ENCODE results near the gene NET1.

Gene NET1

GRCh38 chr10:5478694-5479305 lies 66.4 kb downstream of the NET1 start:
- no peak for TF ChIP-seq CTCF (IDR thresholded peaks at IDR 0.05; ENCODE audit: insufficient read depth, low read length, poor library complexity, severe bottlenecking)
- Histone ChIP-seq H3K36me3 (ENCODE audit: control insufficient read depth, insufficient read depth, low read length) (no peaks in the 10 kb centered on the region), H3K27me3 (replicated peaks; ENCODE audit: control insufficient read depth, insufficient read depth, low read length) (no peaks in the 10 kb centered on the region; the same call in 1 of the 2 replicates), H3K4me3 (replicated peaks; ENCODE audit: low read depth, low read length) (no peak overlapping the region)
- DNase-seq (ENCODE audit: extremely low read depth, insufficient read length): no peak

GRCh38 chr10:5479481-5480161 lies 67.3 kb downstream of the NET1 start:
- H3K27me3 ChIP-seq (replicated peaks; ENCODE audit: control insufficient read depth, insufficient read depth, low read length): no peaks in the 10 kb centered on the region; the same call in 1 of the 2 replicates
- DNase-seq (ENCODE audit: extremely low read depth, insufficient read length): no peak
- no peak for TF ChIP-seq CTCF (IDR thresholded peaks at IDR 0.05; ENCODE audit: insufficient read depth, low read length, poor library complexity, severe bottlenecking)
- H3K36me3 ChIP-seq (ENCODE audit: control insufficient read depth, insufficient read depth, low read length): no peaks in the 10 kb centered on the region
- H3K4me3 ChIP-seq (replicated peaks; ENCODE audit: low read depth, low read length): no peak overlapping the region

- Histone ChIP-seq H3K36me3 (ENCODE audit: control insufficient read depth, insufficient read depth, low read length) (no peaks in the 10 kb centered on the region), H3K27me3 (replicated peaks; ENCODE audit: control insufficient read depth, insufficient read depth, low read length) (no peaks in the 10 kb centered on the region; the same call in none of the 2 replicates), H3K4me3 (replicated peaks; ENCODE audit: low read depth, low read length) (no peak overlapping the region)
- TF ChIP-seq CTCF (IDR thresholded peaks at IDR 0.05; ENCODE audit: insufficient read depth, low read length, poor library complexity, severe bottlenecking): no peak
- DNase-seq (ENCODE audit: extremely low read depth, insufficient read length): no peak
These were observed 68.0 kb downstream of the NET1 start for GRCh38 chr10:5480162-5480941.

GRCh38 chr10:5481121-5481520 lies 68.8 kb downstream of the NET1 start:
- DNase-seq (ENCODE audit: extremely low read depth, insufficient read length): no peak
- Histone ChIP-seq H3K36me3 (ENCODE audit: control insufficient read depth, insufficient read depth, low read length) (no peaks in the 10 kb centered on the region), H3K27me3 (replicated peaks; ENCODE audit: control insufficient read depth, insufficient read depth, low read length) (no peaks in the 10 kb centered on the region; the same call in none of the 2 replicates), H3K4me3 (replicated peaks; ENCODE audit: low read depth, low read length) (no peak overlapping the region)
- no peak for TF ChIP-seq CTCF (IDR thresholded peaks at IDR 0.05; ENCODE audit: insufficient read depth, low read length, poor library complexity, severe bottlenecking)

GRCh38 chr10:5482016-5482415 lies 69.7 kb downstream of the NET1 start:
- Histone ChIP-seq H3K36me3 (ENCODE audit: control insufficient read depth, insufficient read depth, low read length) (no peaks in the 10 kb centered on the region), H3K4me3 (replicated peaks; ENCODE audit: low read depth, low read length) (no peak overlapping the region), H3K27me3 (replicated peaks; ENCODE audit: control insufficient read depth, insufficient read depth, low read length) (no peaks in the 10 kb centered on the region; the same call in none of the 2 replicates)
- DNase-seq (ENCODE audit: extremely low read depth, insufficient read length): no peak
- TF ChIP-seq CTCF (IDR thresholded peaks at IDR 0.05; ENCODE audit: insufficient read depth, low read length, poor library complexity, severe bottlenecking): no peak
